Measurements from ENCODE around the gene GPR160.
A peak's percentile ranks its signal among the peaks of the same experiment; 100 is the strongest.

Gene GPR160

GRCh38 chr3:170033489-170033888 lies 4.3 kb upstream of the GPR160 start:
- peak; percentile 59 for DNase-seq

- DNase-seq, result peak; percentile 37
Measured at GRCh38 chr3:170038434-170039110, 777 bp downstream of the GPR160 start.

- no peak for DNase-seq
Measured at GRCh38 chr3:170040418-170040817, 2.6 kb downstream of the GPR160 start.

- no peak for DNase-seq
Measured at GRCh38 chr3:170043506-170043905, 5.7 kb downstream of the GPR160 start.

GRCh38 chr3:170044271-170044670 lies 6.5 kb downstream of the GPR160 start:
- no peak for DNase-seq

- peak; percentile 42 for DNase-seq
Measured at GRCh38 chr3:170044795-170045244, 7.0 kb downstream of the GPR160 start.

- no peak for DNase-seq
Measured at GRCh38 chr3:170046269-170047132, 8.7 kb downstream of the GPR160 start.

- no peak for DNase-seq
Measured at GRCh38 chr3:170047133-170047404, 9.3 kb downstream of the GPR160 start.

GRCh38 chr3:170049146-170050000 lies 11.6 kb downstream of the GPR160 start:
- DNase-seq, result no peak

- DNase-seq, result no peak
Measured at GRCh38 chr3:170050753-170051152, 13.0 kb downstream of the GPR160 start.

GRCh38 chr3:170052398-170052797 lies 14.6 kb downstream of the GPR160 start:
- no peak for DNase-seq

- no peak for DNase-seq
Measured at GRCh38 chr3:170054204-170054603, 16.4 kb downstream of the GPR160 start.

- no peak for DNase-seq
Measured at GRCh38 chr3:170055209-170055608, 17.4 kb downstream of the GPR160 start.

- no peak for DNase-seq
Measured at GRCh38 chr3:170056710-170057454, 19.1 kb downstream of the GPR160 start.

GRCh38 chr3:170057550-170057949 lies 19.8 kb downstream of the GPR160 start:
- no peak for DNase-seq

GRCh38 chr3:170058127-170058526 lies 20.3 kb downstream of the GPR160 start:
- DNase-seq, result no peak

GRCh38 chr3:170059447-170059846 lies 21.7 kb downstream of the GPR160 start:
- DNase-seq, result no peak

GRCh38 chr3:170062068-170062467 lies 24.3 kb downstream of the GPR160 start:
- DNase-seq, result no peak

GRCh38 chr3:170062769-170063168 lies 25.0 kb downstream of the GPR160 start:
- DNase-seq, result no peak

- no peak for DNase-seq
Measured at GRCh38 chr3:170063691-170064090, 25.9 kb downstream of the GPR160 start.

GRCh38 chr3:170064108-170064507 lies 26.3 kb downstream of the GPR160 start:
- DNase-seq, result no peak

- no peak for DNase-seq
Measured at GRCh38 chr3:170075441-170076091, 37.8 kb downstream of the GPR160 start.

Data from CD4-positive, alpha-beta T cell treated with Interferon gamma for 1 hour (primary cell).